GM21390 (cell line): ENCODE data around the gene DAND5.
"Not testable (repeated sequence)": the region's sequence is repeated elsewhere in the genome, so short reads cannot be mapped to it uniquely, and the experiment has no call there.

Experiments
- ATAC-seq: cut with Tn5 transposase; IDR thresholded peaks from one replicate; pipeline ENCODE4 v1.9.1; 2021; ENCODE audit not compliant: unreplicated experiment

The DAND5 gene

DNA sequence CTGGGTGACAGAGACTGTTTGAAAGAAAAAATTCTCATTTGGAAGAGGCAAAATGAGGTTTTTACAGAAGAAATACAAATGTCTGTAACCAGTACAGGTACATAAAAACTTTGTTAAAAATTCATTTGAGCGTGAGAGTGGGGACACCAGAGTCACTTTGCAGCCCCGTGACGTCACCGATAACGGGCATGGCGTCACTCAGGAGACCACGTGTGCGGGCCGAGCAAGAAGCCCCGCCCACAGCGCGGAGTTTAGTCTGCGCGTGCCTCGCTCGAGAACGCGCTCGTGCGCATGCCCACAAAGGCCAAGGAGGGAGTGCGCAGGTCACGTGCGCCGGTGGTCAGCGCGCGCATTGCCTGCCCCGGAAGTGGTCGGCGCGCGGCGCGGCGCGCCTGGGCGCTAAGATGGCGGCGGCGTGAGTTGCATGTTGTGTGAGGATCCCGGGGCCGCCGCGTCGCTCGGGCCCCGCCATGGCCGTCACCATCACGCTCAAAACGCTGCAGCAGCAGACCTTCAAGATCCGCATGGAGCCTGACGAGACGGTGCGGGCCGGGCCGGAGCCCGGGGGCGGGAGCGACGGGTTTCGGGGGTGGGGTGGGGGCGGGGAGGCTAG lies 23.8 kb upstream of the DAND5 start, which contains the start of gene RAD23A:
Gene RAD23A, plus strand, starts transcription at position 384 of the 613 bp plus-strand sequence. Its CDS starts 87 bp downstream, at position 471.
- ATAC-seq: peak; percentile 60

DNA sequence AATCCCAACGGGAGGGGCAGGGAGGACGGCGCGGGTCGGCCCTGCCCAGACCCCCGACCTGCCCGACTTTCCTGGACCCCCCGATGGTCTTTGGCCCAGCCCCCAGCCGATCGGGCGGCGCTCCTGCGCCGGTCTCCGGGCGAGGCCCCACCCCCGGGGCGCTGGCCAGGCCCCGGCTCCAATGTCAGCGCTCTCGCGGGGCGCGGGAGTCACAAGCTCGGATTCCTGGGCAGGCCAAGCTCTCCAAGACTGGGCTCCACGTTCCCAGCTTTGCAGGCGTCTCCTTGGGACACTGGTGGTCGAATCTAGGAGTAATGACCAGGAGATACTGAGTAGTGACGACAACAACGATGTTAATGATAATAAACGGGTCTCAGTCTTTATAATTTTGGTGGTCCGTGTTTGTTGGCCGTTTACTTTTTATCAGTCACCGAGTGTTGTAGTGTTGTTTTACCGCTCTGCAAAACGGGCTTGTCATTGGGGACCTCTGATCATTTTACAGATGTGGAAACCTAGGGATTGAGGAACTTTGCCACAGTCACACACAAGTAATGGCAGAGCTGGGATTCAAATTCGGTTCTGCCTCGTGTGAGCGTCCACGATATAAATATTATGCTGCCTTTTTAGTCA lies 23.2 kb upstream of the DAND5 start:
- ATAC-seq: peak; percentile 28

DNA sequence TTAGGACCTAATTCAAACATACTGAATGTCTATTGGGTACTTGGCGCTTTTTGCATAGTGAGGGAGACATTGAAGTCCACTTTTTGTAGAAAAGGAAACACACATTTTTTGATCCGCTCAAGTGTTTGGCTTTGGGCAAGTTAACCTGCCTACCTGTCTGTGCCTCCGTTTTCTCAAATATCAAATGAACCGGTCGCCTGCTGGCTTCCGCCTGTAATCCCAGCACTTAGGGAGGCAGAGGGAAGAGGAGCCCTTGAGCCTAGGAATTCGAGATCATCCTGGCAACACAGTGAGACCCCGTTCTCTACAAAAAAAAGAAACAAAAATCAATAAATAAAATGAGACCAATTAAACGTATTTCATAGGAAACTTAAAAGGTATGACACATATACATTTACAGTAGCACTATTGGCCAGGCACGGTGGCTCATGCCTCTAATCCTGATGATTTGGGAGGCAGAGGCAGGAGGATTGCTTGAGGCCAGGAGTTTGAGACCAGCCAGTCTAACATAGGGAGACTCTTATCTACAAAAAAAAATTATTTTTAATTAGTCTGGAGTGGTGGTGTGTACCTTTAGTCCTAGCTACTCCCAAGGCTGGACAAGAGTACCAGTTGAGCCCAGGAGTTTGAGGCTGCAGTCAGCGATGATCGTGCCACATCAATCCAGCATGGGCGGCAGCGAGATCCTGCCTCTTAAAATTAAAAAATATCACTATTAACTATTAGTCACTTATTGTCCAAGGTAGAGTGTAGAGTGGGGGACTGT lies 22.5 kb upstream of the DAND5 start:
- no peak for ATAC-seq

DNA sequence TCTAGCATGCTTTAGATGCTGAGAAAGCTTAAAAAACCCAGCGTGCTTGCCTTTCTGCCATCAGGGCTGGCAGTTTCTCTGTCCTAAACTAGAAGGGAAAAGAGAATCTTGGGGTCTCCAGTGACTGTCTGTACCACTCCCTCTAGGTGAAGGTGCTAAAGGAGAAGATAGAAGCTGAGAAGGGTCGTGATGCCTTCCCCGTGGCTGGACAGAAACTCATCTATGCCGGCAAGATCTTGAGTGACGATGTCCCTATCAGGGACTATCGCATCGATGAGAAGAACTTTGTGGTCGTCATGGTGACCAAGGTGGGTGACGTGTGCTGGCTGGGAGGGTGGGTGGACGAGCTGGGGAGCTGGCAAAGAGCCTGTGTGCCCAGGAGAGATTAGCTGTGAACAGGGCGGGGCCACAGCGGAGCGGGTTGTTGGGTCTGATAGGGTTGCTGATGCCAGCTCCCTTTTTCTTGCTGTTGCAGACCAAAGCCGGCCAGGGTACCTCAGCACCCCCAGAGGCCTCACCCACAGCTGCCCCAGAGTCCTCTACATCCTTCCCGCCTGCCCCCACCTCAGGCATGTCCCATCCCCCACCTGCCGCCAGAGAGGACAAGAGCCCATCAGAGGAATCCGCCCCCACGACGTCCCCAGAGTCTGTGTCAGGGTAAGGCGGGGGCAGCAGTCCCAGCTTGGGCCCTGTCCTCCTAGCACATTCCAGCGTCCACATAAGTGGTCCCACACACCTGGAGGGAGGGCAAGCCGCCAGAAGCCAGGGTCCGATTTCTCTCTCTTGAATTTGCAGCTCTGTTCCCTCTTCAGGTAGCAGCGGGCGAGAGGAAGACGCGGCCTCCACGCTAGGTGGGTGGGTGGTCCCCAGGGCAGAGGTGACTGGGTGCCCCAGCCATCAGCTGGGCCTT lies 21.4 kb upstream of the DAND5 start:
- ATAC-seq: no peak

DNA sequence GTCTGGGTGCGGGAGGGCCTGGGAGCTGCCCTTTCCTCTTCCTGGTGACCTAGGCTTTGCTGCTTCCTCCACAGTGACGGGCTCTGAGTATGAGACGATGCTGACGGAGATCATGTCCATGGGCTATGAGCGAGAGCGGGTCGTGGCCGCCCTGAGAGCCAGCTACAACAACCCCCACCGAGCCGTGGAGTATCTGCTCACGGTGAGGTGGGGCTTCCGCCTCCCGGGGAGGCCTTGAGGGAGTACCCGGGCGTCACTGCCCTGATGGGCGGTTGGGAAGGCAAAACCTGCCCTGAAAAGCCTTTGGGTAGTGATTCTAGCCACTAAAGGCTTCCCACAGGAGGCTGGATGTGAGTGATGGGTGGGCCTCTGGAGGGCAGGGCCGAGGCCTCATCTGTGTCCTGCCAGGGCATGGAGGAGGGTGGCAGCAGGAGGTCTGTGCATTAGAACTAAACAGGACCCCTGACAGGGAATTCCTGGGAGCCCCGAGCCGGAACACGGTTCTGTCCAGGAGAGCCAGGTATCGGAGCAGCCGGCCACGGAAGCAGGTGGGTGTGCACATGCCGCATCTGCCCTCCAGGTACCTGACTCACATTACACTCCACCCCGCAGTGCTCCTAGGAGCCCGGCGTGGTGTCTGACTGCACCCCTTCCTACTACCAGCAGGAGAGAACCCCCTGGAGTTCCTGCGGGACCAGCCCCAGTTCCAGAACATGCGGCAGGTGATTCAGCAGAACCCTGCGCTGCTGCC lies 20.6 kb upstream of the DAND5 start:
- no peak for ATAC-seq

DNA sequence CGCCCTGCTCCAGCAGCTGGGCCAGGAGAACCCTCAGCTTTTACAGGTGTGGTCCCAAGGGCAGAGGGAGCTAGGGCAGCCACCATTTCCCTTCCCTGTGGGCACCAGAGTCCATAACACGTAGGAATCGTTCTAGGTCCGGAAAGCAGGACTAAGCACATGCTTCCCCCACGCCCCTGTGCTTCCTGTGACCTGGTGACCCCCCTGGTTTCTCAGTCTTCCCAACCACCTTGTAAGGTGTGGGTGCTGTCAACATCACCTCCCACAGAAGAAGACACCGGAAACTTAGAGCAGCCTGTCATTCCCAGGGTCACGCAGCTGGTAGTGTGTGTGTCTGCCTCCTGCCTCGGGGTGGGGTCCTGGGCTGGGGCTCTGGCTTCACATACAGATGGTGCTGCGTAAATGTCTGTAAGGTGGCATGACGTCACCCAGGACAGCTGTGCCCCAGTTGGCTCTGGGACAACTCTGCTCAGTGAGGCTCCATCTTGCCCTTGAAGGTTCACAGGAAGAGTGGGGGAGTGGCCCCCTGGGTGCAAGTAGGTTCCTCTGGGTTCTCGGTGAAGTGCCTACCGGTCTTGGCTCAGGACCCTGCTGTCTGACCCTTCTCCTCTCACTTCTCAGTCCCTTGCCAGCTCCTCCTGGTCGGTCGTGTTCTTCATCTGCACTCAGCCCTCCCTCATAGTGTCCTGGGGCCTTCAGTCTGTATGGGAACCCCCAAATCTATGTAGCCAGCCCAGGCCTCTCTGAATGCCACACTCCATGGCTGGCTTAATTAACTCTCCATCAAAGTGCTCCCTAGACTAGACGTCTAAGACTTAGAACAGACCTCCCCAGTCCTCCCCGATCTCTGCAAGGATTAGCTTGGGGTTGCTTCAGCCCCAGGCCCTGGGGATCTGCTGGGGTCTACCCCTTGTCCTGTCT lies 19.8 kb upstream of the DAND5 start:
- ATAC-seq: no peak

DNA sequence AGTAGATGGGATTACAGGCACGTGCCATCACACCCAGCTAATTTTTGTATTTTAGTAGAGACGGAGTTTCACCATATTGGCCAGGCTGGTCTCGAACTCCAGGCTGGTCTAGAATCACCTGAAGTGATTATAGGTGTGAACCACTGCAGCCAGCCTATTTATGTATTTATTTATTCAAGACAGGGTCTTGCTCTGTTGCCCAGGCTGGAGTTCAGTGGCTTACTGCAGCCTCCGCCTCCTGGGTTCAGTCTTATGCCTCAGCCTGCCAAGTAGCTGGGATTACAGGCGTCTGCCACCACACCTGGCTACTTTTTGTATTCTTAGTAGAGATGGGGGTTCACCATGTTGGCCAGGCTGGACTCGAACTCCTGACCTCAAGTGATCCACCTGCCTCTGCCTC lies 17.3 kb upstream of the DAND5 start:
- not testable (repeated sequence) for ATAC-seq

DNA sequence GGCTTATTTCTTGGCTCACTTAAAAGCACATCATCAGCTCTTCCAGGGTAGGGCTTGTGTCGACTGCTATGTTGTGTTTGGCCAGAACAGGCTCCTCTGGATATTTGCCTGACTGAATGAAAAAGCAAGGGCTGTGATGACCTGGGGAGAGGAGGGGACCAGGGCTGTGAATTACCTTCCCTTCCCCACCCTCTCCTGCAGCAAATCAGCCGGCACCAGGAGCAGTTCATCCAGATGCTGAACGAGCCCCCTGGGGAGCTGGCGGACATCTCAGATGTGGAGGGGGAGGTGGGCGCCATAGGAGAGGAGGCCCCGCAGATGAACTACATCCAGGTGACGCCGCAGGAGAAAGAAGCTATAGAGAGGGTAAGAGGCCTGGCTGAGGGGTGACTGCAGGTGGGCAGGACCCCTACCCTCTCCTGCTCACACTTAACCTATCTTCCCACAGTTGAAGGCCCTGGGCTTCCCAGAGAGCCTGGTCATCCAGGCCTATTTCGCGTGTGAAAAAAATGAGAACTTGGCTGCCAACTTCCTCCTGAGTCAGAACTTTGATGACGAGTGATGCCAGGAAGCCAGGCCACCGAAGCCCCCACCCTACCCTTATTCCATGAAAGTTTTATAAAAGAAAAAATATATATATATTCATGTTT lies 16.8 kb upstream of the DAND5 start:
- no peak for ATAC-seq

DNA sequence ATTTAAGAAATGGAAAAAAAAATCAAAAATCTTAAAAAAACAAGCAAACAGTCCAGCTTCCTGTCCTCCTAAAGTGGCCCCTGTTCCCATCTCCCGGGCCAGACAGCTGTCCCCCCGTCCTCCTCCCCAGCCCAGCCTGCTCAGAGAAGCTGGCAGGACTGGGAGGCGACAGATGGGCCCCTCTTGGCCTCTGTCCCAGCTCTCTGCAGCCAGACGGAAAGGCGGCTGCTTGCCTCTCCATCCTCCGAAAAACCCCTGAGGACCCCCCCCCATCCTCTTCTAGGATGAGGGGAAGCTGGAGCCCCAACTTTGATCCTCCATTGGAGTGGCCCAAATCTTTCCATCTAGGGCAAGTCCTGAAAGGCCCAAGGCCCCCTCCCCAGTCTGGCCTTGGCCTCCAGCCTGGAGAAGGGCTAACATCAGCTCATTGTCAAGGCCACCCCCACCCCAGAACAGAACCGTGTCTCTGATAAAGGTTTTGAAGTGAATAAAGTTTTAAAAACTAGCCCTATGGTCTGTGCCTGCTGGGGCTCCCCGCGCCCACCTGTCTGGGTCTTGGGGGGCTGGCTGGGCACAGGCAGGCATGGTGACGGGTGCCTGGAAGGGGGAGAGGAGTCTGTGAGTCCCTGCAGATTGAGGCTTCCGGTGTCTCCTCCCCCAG lies 16.1 kb upstream of the DAND5 start:
- no peak for ATAC-seq

DNA sequence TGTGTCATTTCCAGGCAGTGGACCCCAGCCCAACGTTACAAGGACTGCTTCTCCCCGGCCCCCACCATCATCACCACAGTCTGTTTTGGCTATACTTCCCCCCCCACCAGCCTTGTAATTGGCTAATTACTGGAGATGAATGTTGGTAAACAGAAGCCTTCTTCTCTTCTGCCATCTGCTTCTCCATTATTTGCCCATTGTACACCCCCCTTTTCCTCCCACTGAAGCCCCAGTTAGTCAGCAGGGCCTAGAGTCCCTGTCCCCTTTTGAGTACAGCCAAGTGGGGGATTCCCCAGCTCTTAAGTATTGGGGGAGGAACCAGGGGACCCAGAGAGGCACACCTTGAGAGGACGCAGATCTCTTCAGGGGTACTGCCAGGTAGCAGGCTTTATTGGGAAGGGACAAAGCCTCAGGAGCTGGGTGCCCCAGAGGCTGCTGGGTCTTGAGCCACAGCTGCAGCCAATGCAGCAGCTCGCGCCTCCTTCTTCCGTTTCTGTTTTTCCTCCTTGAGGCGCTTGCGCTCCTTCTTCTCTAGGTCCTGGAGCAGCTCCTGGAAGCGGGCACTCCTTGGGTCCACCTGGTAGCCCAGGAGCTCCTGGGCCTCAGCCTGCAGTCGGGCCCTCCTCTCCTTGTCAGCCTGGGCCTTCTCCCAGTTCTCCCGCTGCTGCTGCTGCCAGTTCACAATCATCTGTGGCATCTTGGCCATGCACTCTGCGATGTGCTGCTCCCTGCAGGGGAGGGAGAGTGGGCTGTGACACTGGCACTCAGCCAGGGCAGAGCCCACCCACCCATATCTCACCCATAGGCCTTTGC lies 15.4 kb upstream of the DAND5 start:
- no peak for ATAC-seq

DNA sequence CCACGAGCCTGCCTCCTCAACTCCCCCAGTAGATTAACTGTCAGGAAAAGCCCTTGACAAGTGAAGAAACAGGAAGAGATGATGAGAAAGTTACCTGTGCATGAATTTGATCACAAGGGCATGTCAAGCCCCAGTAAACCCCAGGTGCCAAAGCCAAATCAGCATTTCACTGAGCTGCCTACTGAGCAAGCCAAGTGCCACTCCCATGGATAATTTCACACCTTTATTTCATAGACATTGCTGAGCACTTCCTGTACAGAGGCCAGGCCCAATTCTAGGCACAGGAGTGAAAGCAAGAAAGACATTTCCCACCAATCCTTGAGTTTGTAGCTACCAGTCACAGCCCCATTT lies 14.8 kb upstream of the DAND5 start:
- no peak for ATAC-seq

DNA sequence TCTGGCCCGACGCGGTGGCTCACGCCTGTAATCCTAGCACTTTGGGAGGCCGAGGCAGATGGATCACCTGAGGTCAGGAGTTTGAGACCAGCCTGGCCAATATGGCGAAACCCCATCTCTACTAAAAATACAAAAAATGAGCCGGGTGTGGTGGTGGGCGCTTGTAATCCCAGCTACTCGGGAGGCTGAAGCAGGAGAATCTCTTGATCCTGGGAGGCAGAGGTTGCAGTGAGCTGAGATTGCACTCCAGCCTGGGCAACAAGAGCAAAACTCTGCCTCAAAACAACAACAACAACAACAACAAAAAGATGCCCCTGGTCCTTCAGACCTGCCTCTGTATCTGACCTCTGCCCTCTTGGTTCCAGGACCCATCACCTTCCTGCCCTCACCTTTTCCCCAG lies 13.8 kb upstream of the DAND5 start:
- not testable (repeated sequence) for ATAC-seq

DNA sequence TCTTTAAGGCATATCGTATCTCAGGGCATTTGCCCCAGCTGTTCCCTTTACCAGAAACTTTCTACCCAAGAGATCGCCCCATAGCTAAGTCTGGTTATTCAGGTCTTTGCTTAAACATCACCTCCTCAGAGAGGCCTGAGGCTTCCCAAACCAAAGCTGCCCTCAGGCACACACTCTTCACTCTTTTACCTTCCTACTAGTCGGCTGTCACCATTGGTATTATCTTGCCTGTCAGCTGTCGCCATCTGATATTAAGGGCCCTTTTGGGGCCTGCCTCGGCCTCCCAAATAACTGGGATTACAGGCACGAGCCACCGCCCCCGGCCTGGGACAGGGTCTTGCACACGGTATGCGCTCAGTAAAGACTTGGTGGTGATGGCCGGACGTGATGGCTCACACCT lies 13.4 kb upstream of the DAND5 start:
- ATAC-seq: no peak

DNA sequence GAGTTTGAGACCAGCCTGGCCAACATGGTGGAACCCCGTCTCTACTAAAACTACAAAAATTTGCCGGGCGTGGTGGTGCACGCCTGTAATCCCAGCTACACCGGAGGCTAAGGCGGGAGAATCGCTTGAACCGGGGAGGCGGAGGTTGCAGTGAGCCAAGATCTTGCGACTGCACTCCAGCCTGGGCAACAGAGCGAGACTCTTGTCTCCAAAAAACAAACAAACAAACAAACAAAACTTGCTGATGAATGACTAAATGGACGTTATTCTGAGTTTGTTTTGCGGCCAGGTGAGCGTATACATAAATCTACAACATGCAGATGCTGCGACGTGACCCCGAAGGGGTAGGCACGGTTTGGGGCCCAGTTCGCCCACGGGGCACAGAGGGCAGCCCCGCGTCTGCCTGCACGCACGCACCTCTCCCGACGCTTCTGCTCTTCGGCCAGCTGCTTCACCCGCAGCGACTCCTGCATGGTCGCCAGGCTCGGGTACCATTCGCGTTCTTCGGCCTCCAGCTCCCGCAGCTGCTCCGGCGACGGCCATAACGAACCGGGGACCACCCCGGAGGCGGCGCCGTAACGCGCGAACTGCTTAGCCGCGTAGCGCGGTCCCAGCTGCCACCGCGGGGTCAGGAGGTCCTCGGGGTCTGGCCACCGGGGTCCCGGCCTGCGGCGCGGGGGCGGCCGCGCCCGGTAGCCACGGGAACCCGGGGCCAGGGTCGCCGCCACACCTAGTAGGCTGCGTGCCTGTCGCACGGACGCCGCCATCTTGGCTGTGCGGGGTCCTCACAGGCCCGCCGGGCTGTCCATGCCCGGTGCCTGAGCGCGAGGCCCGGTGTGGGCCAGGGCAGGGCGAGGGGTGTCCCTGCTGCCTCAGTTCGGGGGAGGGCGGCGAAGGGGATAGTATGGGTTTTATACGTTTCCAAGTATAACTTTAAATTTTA lies 12.7 kb upstream of the DAND5 start, which contains the start of gene GADD45GIP1:
Gene GADD45GIP1, minus strand, starts transcription at position 778 of the 943 bp plus-strand sequence. Its CDS starts 11 bp downstream, at position 767.
- ATAC-seq: peak; percentile 80

DNA sequence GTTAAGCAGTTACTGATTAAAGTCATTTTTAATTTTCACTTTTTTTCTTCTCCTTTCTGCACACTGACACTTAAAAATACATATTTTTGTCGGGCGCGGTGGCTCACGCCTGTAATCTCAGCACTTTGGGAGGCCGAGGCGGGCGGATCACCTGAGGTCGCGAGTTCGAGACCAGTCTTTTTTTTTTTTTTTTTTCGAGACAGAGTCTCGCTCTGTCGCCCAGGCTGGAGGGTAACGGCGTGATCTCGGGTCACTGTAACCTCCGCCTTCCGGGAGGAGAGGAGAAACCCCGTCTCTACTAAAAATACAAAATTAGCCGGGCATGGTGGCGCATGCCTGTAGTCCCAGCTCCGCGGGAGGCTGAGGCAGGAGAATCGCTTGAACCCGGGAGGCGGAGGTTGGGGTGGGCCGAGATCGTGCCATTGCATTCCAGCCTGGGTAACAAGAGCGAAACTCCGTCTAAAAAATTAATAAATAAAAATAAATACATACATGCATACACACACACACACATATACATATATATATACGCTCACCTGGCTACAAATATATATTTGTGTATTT lies 11.9 kb upstream of the DAND5 start:
- not testable (repeated sequence) for ATAC-seq

DNA sequence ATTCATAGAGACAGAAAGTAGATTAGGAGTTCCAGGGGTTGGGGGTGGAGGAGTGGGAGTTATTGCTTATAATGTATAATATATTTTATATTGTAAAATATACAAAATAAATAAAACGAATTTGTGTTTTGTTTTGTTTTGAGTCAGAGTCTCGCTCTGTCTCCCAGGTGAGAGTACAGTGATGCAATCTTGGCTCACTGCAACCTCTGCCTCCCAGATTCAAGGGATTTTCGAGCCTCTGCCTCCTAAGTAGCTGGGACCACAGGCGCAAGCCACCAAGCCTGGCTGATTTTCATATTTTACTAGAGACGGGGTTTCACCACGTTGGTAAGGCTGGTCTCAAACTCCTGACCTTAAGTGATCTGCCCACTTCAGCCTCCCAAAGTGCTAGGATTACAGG lies 9.9 kb upstream of the DAND5 start:
- no peak for ATAC-seq
